ENCODE results near the gene RASGRF2. TPM values are rescaled to one million over a fixed set of nuclear protein-coding genes. Genes with fewer than 3 reads are reported as not detected.

Gene RASGRF2
- total RNA-seq, 4 donors from 2014 or later = 3.3 to 26.4 (median 12.3) TPM

GRCh38 chr5:81187885-81188284, 227.7 kb downstream of the RASGRF2 start:
- Histone ChIP-seq H3K4me1 (no peaks in the 10 kb centered on the region), H3K27me3 (no peaks in the 10 kb centered on the region), H3K9me3 (no peaks in the 10 kb centered on the region), H3K36me3 (no peaks in the 10 kb centered on the region), H3K27ac (no peak overlapping the region), H3K4me3 (no peak overlapping the region)
- intact Hi-C loops (cut with DNase I; ENCODE audit: low total_unique reads) = no loop called here
- DNase-seq = no peak
- TF ChIP-seq CTCF (IDR thresholded peaks at IDR 0.05) = no peak

GRCh38 chr5:81188962-81189361, 228.8 kb downstream of the RASGRF2 start:
- Histone ChIP-seq H3K4me3 (no peak overlapping the region), H3K36me3 (no peaks in the 10 kb centered on the region), H3K4me1 (no peaks in the 10 kb centered on the region), H3K27ac (no peak overlapping the region), H3K9me3 (no peaks in the 10 kb centered on the region), H3K27me3 (no peaks in the 10 kb centered on the region)
- DNase-seq = no peak
- TF ChIP-seq CTCF (IDR thresholded peaks at IDR 0.05) = no peak
- no peak for TF ChIP-seq POLR2A (IDR thresholded peaks at IDR 0.05)
- intact Hi-C loops (cut with DNase I; ENCODE audit: low total_unique reads) = no loop called here

- Histone ChIP-seq H3K27ac (no peak overlapping the region), H3K4me1 (no peaks in the 10 kb centered on the region), H3K36me3 (no peaks in the 10 kb centered on the region), H3K4me3 (no peak overlapping the region), H3K9me3 (no peaks in the 10 kb centered on the region), H3K27me3 (no peaks in the 10 kb centered on the region)
- DNase-seq = no peak
- intact Hi-C loops (cut with DNase I; ENCODE audit: low total_unique reads) = no loop called here
- TF ChIP-seq POLR2A (IDR thresholded peaks at IDR 0.05) = no peak
- TF ChIP-seq CTCF (IDR thresholded peaks at IDR 0.05) = no peak
Observed at GRCh38 chr5:81189875-81190498, 229.8 kb downstream of the RASGRF2 start.

GRCh38 chr5:81191726-81192372, 231.7 kb downstream of the RASGRF2 start:
- TF ChIP-seq CTCF (IDR thresholded peaks at IDR 0.05) (no peak), POLR2A (IDR thresholded peaks at IDR 0.05) (no peak)
- H3K36me3 ChIP-seq = no peaks in the 10 kb centered on the region
- DNase-seq = no peak
- no peak overlapping the region for H3K27ac ChIP-seq
- no peaks in the 10 kb centered on the region for H3K9me3 ChIP-seq
- intact Hi-C loops (cut with DNase I; ENCODE audit: low total_unique reads) = no loop called here
- H3K4me3 ChIP-seq = no peak overlapping the region
- H3K4me1 ChIP-seq = no peaks in the 10 kb centered on the region
- H3K27me3 ChIP-seq = no peaks in the 10 kb centered on the region

DNA sequence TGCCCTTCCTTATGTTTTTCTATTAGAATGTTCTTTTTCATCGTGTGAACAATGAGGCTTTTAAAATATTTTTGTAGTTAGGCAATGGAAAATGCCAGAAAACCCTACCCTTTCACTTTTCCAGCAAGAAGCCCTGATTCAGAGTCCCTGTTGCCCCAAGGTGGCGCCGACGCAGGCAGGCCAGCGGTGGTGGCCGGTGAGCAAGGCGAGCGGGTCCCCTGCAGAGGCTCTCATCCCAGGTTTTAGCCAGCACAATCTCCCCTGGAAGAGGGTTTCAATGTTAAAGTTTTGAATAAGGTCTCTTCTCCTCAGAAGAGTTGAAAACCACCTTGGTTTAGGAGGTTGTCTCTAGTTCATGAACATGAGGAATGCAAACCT, 232.2 kb downstream of the RASGRF2 start:
- intact Hi-C loops (cut with DNase I; ENCODE audit: low total_unique reads) = no loop called here
- H3K9me3 ChIP-seq = no peaks in the 10 kb centered on the region
- no peaks in the 10 kb centered on the region for H3K4me1 ChIP-seq
- TF ChIP-seq CTCF (IDR thresholded peaks at IDR 0.05) = no peak
- H3K27me3 ChIP-seq = no peaks in the 10 kb centered on the region
- no peak overlapping the region for H3K27ac ChIP-seq
- no peak for DNase-seq
- H3K4me3 ChIP-seq = no peak overlapping the region
- H3K36me3 ChIP-seq = no peaks in the 10 kb centered on the region

Measured in uterus (tissue), 4 donors.